ENCODE measurements around the gene SECISBP2.

DNA sequence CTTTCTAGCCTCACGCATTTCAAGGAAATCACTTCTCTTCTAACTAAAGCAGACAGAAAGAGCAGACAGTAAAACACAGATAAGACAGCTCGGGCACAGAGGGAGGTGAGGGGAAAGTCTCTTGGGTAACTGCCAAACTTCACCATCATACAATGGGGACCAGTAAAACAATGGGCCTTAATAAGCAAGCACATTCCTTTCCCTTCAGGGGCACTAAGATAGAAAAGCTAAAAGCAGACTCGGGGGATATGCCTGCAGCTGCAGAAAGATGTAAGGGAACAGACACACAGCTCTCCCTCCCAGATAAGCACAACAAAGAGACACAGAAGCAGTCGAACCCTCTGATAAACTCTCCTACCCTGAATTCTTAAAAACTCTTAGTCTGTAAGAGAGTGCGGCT is 22.9 kb upstream of the SECISBP2 start:
- TF ChIP-seq CTCF (IDR thresholded peaks at IDR 0.05) = no peak
- no peak for TF ChIP-seq POLR2A (IDR thresholded peaks at IDR 0.05)

Data from body of pancreas (tissue), 4 donors.